Gastrocnemius medialis (tissue), 4 donors: Measurements from ENCODE around the gene PBRM1.

Experiments used
- POLR2A ChIP-seq, 2 donors: fragments of 450-650 bp; IDR thresholded peaks; one replicate each; pipeline ENCODE4 v1.6.1; 2017; ENCODE audit warnings: antibody characterized with exemption in 2 of 2, mild to moderate bottlenecking in 2 of 2, moderate library complexity in 2 of 2
- TF ChIP-seq, protein P1 (sequence below), 5 experiments: fragments of 450-650 bp in 3 of 5; fragments of 200-600 bp in 2 of 5; sonication (generic) in 2 of 5; IDR thresholded peaks in 4 of 5; conservative IDR thresholded peaks in 1 of 5; 1 replicate in 4 of 5; 2 replicates in 1 of 5; pipeline ENCODE4 v1.5.1; 2016 to 2019; ENCODE audit warnings: antibody characterized with exemption in 5 of 5, mild to moderate bottlenecking in 3 of 5, moderate library complexity in 3 of 5

DNA sequence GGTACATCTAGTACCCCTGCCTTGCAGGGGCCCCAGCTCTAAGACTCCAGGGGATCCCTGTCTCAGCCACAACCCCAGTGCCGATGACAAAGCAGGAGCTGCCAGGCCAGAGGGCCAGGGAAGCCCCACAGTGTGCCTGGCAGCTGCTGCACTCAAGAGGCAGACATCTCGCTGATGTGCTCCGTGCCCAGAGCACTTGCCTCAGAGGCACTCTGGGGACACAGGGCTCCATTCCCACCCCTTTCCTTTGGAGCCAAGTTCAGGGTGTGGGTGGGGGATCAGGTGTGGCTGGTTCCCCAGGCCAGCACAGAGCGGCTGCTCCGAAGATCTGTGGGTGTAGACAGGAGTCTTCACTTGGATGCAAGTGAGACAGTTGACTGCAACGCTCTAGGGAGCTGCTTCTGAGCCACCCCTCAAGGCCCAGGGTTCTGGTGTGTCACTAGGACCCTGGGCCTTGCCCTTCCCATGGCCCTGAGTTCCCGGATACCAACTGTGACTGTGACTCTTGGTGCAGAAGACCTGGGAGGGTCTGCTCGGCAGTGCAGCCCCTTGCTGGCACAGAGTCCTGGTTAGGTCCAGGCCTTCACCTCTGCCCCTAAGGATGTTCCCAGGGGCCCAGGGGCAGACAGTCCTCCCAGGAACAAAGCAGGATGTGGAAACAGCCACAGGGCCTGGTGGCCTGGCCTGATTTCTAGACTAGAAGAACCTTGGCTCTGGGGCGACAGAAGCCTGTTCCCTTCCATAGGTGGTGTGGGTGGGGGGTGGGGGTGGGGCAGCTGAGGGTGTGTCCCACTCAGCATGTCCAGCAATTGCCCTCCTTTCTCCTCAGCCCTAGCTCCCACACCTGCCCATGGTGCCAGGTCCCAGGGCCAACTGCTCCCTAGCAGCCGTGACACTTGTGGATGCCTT is 154.5 kb downstream of the PBRM1 start:
- TF ChIP-seq, protein P1, sequence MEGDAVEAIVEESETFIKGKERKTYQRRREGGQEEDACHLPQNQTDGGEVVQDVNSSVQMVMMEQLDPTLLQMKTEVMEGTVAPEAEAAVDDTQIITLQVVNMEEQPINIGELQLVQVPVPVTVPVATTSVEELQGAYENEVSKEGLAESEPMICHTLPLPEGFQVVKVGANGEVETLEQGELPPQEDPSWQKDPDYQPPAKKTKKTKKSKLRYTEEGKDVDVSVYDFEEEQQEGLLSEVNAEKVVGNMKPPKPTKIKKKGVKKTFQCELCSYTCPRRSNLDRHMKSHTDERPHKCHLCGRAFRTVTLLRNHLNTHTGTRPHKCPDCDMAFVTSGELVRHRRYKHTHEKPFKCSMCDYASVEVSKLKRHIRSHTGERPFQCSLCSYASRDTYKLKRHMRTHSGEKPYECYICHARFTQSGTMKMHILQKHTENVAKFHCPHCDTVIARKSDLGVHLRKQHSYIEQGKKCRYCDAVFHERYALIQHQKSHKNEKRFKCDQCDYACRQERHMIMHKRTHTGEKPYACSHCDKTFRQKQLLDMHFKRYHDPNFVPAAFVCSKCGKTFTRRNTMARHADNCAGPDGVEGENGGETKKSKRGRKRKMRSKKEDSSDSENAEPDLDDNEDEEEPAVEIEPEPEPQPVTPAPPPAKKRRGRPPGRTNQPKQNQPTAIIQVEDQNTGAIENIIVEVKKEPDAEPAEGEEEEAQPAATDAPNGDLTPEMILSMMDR (IDR thresholded peaks at IDR 0.05 in 4 of 5, conservative IDR thresholded peaks at IDR 0.05 in 1 of 5): no peak
- TF ChIP-seq POLR2A (IDR thresholded peaks at IDR 0.05): no peak
